GM10248 (cell line): ENCODE data around the gene GDF11.

Source experiments
- CTCF ChIA-PET: fragments of 300-600 bp; sonication (Branson Sonifier 250); formaldehyde crosslinking; extraction: SDS; loops from one replicate; lab custom pipeline; 2021; ENCODE audit warnings: antibody characterized with exemption; lab: Yijun Ruan, JAX
- POLR2A ChIA-PET: fragments of 350-650 bp; sonication (Branson Sonifier 250); formaldehyde crosslinking; extraction: SDS; loops from one replicate; lab custom pipeline; 2020; ENCODE audit warnings: antibody characterized with exemption; lab: Yijun Ruan, JAX
- DNase-seq: peaks from one replicate; pipeline ENCODE4 v3.0.0; 2012; ENCODE audit errors: extremely low spot score
- TF ChIP-seq, protein P1 (sequence below): IDR thresholded peaks from 2 replicates; pipeline ENCODE4 v1.5.1; 2012; ENCODE audit warnings: mild to moderate bottlenecking, low read depth; ENCODE audit errors: extremely low read depth, missing control alignments, control extremely low read depth

Gene GDF11

DNA sequence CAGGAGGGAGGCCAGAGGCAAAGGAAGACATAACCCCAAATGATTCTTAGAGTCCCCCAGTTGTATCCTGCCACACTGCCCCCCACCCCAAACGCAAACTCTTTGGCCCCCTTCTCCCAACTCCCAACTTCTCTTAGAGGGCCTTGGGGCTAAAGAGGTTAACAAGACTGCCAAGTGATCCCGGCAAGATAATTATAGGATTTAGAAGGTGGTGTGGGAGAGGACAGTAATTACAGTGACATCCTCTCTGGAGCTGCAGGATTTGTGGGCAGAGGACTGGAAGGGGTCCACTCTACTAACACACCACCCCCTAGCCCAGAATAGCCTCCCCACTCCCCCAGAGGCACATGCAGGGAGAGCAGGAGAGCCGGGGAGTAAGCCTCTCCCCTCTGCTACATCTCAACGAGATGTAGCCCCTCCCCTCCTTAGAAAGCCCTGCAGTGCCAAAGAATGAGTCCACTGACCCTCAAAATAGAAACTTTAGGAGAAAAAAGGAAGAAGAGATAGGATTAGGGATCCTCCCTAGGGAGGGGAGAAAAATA is 5.3 kb upstream of the GDF11 start:
- ChIA-PET POLR2A (interaction anchor here (0.5 to 1.7 kb wide), 5 partner anchors 8 to 429 kb away, joined by 3 to 11 read pairs (median 5); partner anchors contain the start of genes ORMDL2 and SARNP), CTCF (interaction anchor here (0.8 to 5.7 kb wide), 72 partner anchors 8 to 726 kb away, joined by 3 to 73 read pairs (median 6); partner anchors contain the start of genes BLOC1S1, CD63, DGKA and ORMDL2)
- no peak for DNase-seq
- TF ChIP-seq, protein P1, sequence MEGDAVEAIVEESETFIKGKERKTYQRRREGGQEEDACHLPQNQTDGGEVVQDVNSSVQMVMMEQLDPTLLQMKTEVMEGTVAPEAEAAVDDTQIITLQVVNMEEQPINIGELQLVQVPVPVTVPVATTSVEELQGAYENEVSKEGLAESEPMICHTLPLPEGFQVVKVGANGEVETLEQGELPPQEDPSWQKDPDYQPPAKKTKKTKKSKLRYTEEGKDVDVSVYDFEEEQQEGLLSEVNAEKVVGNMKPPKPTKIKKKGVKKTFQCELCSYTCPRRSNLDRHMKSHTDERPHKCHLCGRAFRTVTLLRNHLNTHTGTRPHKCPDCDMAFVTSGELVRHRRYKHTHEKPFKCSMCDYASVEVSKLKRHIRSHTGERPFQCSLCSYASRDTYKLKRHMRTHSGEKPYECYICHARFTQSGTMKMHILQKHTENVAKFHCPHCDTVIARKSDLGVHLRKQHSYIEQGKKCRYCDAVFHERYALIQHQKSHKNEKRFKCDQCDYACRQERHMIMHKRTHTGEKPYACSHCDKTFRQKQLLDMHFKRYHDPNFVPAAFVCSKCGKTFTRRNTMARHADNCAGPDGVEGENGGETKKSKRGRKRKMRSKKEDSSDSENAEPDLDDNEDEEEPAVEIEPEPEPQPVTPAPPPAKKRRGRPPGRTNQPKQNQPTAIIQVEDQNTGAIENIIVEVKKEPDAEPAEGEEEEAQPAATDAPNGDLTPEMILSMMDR: no peak

DNA sequence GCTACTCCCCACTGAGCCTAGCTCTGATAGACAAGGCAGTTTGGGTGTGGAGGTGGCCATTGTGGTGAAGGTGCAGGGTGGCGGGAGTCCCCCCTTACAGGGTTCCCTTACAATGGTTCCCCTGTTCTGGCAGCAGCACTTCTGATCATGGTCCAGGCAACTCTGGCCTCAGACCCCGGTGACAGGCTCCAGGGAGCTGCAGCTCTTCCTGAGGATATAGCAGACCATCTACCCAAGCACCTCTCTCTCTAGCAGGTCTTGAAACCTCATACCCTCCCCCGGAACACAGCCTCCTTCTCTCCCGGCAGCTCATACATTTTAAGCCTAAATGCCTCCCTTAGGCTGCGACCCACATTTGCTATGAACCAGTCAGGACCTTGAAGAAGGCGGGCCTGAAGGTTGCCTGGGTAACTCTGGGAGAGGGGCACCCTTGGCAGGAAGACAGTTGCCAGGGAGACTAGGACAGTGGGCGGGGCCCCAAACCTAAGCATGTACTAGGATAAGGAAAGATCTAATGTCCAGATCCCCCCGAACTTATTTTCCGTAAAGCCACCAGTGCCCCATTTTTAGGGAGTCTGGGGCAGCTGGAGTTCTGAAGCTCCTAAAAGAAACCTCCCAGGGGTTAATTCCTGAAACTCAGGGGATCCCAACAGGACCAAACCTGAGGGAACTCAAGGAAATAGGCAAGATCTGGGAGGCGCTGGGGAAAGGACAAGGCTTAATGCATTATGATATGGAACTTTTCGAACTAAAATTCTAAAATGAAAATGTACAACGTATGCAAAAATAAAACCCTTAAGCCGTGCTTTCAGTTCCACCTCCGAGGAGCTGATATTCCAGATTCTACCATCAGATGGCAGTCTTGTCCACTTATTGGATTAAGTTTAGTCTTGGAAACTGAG is 4.5 kb upstream of the GDF11 start:
- peak; percentile 83 for DNase-seq
- CTCF ChIA-PET: interaction anchor here (0.8 to 5.7 kb wide), 94 partner anchors 8 to 726 kb away, joined by 3 to 73 read pairs (median 5); partner anchors contain the start of genes BLOC1S1, CD63, DGKA and DNAJC14
- TF ChIP-seq, protein P1: peak; percentile 78
- POLR2A ChIA-PET: interaction anchor here (0.5 to 1.7 kb wide), 5 partner anchors 9 to 428 kb away, joined by 3 to 11 read pairs (median 5); partner anchors contain the start of genes ORMDL2 and SARNP

DNA sequence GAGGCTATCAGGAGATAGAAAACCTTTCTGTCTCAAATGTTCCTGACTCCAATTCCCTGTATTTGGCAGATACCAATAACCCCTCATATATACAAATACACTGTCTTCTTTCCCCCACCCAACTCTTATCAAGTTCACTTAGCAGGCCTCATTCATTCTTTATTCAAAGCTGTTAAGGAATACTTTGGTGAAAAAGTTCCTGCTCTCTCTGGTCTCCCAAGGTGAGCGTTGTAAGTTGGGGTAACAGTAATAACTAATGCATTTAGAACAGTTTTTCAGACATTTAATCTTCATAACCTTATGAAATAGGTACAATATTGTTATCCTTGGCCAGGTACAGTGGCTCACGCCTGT is 3.9 kb upstream of the GDF11 start:
- CTCF ChIA-PET: interaction anchor here (0.8 to 5.7 kb wide), 80 partner anchors 8 to 725 kb away, joined by 3 to 73 read pairs (median 6); partner anchors contain the start of genes BLOC1S1, CD63, DGKA and DNAJC14
- no peak for DNase-seq
- TF ChIP-seq, protein P1: no peak
- POLR2A ChIA-PET: interaction anchor here (1.3 to 1.7 kb wide), 3 partner anchors 9 to 234 kb away, joined by 3 to 11 read pairs (median 6); partner anchors contain the start of genes ORMDL2 and SARNP

DNA sequence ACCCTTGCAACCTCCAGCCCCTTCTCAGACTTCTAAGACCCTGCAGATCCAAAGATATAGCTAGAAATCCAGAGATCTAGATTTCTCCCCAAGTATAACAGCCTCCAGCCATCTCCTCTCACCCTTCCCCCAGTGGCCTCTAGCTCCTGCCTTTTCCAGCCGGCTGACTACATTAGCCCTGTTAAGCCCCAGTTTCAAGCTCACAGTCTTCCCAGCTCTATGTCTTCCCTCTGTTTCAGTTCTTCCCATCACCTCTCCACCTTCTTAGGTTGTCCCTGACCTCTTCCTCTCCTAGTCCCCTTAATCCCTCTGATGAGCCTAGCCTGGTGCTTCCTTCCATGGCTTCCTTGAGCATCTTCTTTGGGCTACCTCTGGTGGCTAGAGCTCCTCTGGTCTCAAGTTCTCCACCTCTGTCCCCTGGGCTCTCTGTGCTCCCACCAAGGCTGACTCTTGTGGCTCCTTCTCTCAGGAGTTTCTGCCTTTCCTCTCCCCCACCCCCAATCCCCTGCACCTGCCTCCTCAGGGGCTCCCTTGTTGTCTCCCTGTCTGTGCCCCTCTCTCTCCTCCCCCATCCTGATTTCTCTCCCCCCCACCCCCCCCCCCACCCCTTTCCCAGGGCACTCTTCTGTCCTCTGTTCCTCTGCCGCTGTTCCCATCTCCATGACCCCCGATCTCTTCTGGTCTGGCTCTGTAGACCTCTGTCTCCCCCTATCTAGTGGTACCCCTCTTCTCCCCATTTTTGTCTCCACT is 816 bp upstream of the GDF11 start:
- POLR2A ChIA-PET: interaction anchor here (0.5 to 1.8 kb wide), 5 partner anchors 19 to 968 kb away, joined by 3 to 7 read pairs (median 4); partner anchors contain the start of genes ORMDL2 and SARNP
- CTCF ChIA-PET: interaction anchor here (0.8 to 5.7 kb wide), 9 partner anchors 10 to 448 kb away, joined by 3 to 48 read pairs (median 4); partner anchors contain the start of genes SMARCC2, SUOX and ZC3H10
- DNase-seq: no peak
- TF ChIP-seq, protein P1: no peak

DNA sequence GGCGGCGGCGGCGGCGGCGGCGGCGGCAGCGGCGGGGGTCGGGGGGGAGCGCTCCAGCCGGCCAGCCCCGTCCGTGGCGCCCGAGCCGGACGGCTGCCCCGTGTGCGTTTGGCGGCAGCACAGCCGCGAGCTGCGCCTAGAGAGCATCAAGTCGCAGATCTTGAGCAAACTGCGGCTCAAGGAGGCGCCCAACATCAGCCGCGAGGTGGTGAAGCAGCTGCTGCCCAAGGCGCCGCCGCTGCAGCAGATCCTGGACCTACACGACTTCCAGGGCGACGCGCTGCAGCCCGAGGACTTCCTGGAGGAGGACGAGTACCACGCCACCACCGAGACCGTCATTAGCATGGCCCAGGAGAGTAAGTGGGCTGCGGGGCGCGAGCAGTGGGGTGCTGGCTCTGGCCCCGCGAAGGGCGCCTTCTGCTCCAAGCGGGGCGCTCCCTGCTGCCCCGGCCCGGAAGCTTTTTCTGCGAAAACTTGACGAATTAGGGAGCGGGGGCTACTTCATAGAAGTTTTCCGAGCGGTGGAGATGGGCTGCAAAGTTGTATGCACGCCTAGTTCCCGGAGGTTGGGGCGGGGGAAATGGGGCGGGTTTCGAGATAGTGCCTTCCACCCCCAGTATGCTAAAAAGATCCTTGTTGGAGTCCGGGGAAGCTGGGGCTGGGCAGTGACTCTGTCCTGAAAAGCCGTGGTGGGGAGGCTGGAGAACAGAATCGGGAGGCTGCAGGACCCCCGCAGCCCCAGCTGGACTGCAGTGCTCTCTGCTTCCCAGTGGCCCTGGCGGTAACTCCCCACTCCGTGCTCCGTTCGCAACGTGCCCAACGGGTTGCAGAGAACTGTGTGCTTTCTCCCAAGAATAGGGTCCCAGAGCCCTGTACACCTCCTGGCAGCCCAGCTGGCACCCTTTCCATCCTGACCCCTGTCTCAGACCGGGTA is 751 bp downstream of the GDF11 start:
- ChIA-PET POLR2A (interaction anchor here (0.5 to 2.4 kb wide), 4 partner anchors 75 to 230 kb away, joined by 3 to 13 read pairs (median 6); partner anchors contain the start of genes ORMDL2 and RAB5B), CTCF (interaction anchor here (1.0 to 4.5 kb wide), 7 partner anchors 9 to 296 kb away, joined by 3 to 19 read pairs (median 5); partner anchors contain the start of gene SUOX)
- TF ChIP-seq, protein P1: peak; percentile 22
- DNase-seq: peak; percentile 71
